K562 (cell line): Measurements from ENCODE around the gene WDR17. TPM values are rescaled to one million over a fixed set of nuclear protein-coding genes. Genes with fewer than 3 reads are reported as not detected.

Source experiments
- ATAC-seq: fragments of 200-7000 bp; cut with Tn5 transposase; 3 replicates; pipeline ENCODE4 v1.9.1; 2020; ENCODE audit warnings: moderate library complexity
- BruUV-seq: library from RNA; stranded (reverse); fragments of 400-500 nt; replicated peaks from 2 replicates; lab custom pipeline; 2021; lab: Mats Ljungman, UMichigan
- CTCF ChIA-PET: fragments of 300-600 bp; formaldehyde crosslinking; extraction: SDS; loops from one replicate; lab custom pipeline; 2021; ENCODE audit warnings: low intra/inter-chr PET ratio; lab: Yijun Ruan, JAX
- POLR2A ChIA-PET: fragments of 300-600, 350-650 bp; sonication (Branson Sonifier 250); formaldehyde crosslinking; extraction: SDS; loops from one replicate; lab custom pipeline; 2021; ENCODE audit warnings: antibody characterized with exemption, inconsistent platforms; lab: Yijun Ruan, JAX
- DNase-seq, 4 experiments: peaks; one replicate each; pipeline versions ENCODE4 v3.0.0 to v3.0.0-alpha.2; 2011 to 2018; ENCODE audit warnings: low spot score in 3 of 4, mixed read lengths in 3 of 4; ENCODE audit errors: extremely low read depth in 1 of 4
- FAIRE-seq: peaks from 2 replicates; lab custom pipeline; 2011; peaks lifted over from hg19 to GRCh38; lab: Jason Lieb, UNC
- H2AFZ ChIP-seq: 2 replicates; pipeline ENCODE4 v1.6.0; 2011; ENCODE audit warnings: low read depth, low read length, control low read depth, inconsistent platforms
- H3K27ac ChIP-seq: fragments of 200-600 bp; 3 replicates; pipeline ENCODE4 v1.8.0; 2011; ENCODE audit warnings: low read depth, mild to moderate bottlenecking, control low read depth, inconsistent platforms, low read length, moderate library complexity, mixed read lengths; ENCODE audit errors: extremely low read depth
- H3K27me3 ChIP-seq, 2 experiments: fragments of 300-600 bp in 1 of 2; 2 replicates in 1 of 2; 3 replicates in 1 of 2; pipeline versions ENCODE4 v1.6.0 to v1.8.0; 2011; ENCODE audit warnings: inconsistent platforms in 2 of 2, low read length in 2 of 2, mild to moderate bottlenecking in 1 of 2, mixed read lengths in 1 of 2, moderate library complexity in 1 of 2; ENCODE audit not compliant: control insufficient read depth in 2 of 2, insufficient read depth in 2 of 2
- H3K36me3 ChIP-seq: fragments of 300-600 bp; 3 replicates; pipeline ENCODE4 v1.8.0; 2011; ENCODE audit warnings: mild to moderate bottlenecking, low read length, inconsistent platforms; ENCODE audit not compliant: control insufficient read depth, insufficient read depth
- H3K4me1 ChIP-seq, 2 experiments: fragments of 200-600 bp in 1 of 2; replicated peaks in 1 of 2; 2 replicates in 1 of 2; 3 replicates in 1 of 2; pipeline versions ENCODE4 v1.5.1 to v1.8.0; 2011; ENCODE audit warnings: inconsistent platforms in 2 of 2, low read length in 2 of 2, mild to moderate bottlenecking in 1 of 2, mixed read lengths in 1 of 2, moderate library complexity in 1 of 2; ENCODE audit not compliant: control insufficient read depth in 2 of 2, insufficient read depth in 2 of 2
- H3K4me2 ChIP-seq: 2 replicates; pipeline ENCODE4 v1.6.1; 2011; ENCODE audit warnings: low read length, control low read depth, inconsistent platforms, mixed read lengths; ENCODE audit not compliant: insufficient read depth
- H3K4me3 ChIP-seq: fragments of 200-600 bp; sonication (generic), shearing (Covaris generic); 2 replicates; pipeline ENCODE4 v1.5.1; 2016; ENCODE audit warnings: control low read depth, inconsistent platforms
- H3K79me2 ChIP-seq: fragments of 200-600 bp; 3 replicates; pipeline ENCODE4 v1.8.0; 2011; ENCODE audit warnings: low read length, inconsistent platforms; ENCODE audit not compliant: control insufficient read depth, insufficient read depth
- H3K9ac ChIP-seq, 2 experiments: 2 replicates each; pipeline versions ENCODE4 v1.6.0 to v1.6.1; 2011; ENCODE audit warnings: low read depth in 2 of 2, low read length in 2 of 2, control low read depth in 1 of 2, inconsistent platforms in 1 of 2, mild to moderate bottlenecking in 1 of 2, mixed read lengths in 1 of 2; ENCODE audit not compliant: insufficient read depth in 1 of 2
- H3K9me1 ChIP-seq: one replicate; pipeline ENCODE4 v1.6.0; 2011; ENCODE audit warnings: inconsistent platforms, mild to moderate bottlenecking, low read length, moderate library complexity; ENCODE audit not compliant: control insufficient read depth, insufficient read depth
- H3K9me3 ChIP-seq: replicated peaks from 2 replicates; pipeline ENCODE4 v1.5.1; 2011; ENCODE audit warnings: low read depth, low read length, inconsistent platforms; ENCODE audit not compliant: control insufficient read depth, insufficient read depth
- H4K20me1 ChIP-seq: replicated peaks from 2 replicates; pipeline ENCODE4 v1.6.1; 2011; ENCODE audit warnings: low read length, inconsistent platforms, mixed read lengths; ENCODE audit not compliant: control insufficient read depth, insufficient read depth
- FOXJ2 ChIP-seq: fragments of 200-800 bp; sonication (Bioruptor generic); IDR thresholded peaks from 2 replicates; pipeline ENCODE4 v1.6.1; 2016; ENCODE audit warnings: missing genetic modification characterization, missing compliant biosample characterization
- GTF2A2 ChIP-seq: IDR thresholded peaks from 2 replicates; pipeline ENCODE4 v1.6.1; 2016; ENCODE audit warnings: mild to moderate bottlenecking, missing genetic modification characterization, missing compliant biosample characterization
- NCOA4 ChIP-seq: fragments of 450-650 bp; IDR thresholded peaks from 2 replicates; pipeline ENCODE4 v1.6.1; 2018; ENCODE audit warnings: mild to moderate bottlenecking; ENCODE audit not compliant: partially characterized antibody
- NR4A1 ChIP-seq, 2 experiments: fragments of 250-450 bp in 1 of 2; fragments of 450-650 bp in 1 of 2; sonication (Bioruptor Pico) in 1 of 2; IDR thresholded peaks; 2 replicates each; pipeline versions ENCODE4 v1.4.0 to v1.6.1; 2016 to 2020; ENCODE audit warnings: mild to moderate bottlenecking in 2 of 2, missing compliant biosample characterization in 1 of 2, missing genetic modification characterization in 1 of 2, moderate library complexity in 1 of 2
- PHB2 ChIP-seq: fragments of 450-650 bp; IDR thresholded peaks from 2 replicates; pipeline ENCODE4 v1.6.1; 2017; ENCODE audit warnings: low read depth
- RB1 ChIP-seq: fragments of 450-650 bp; IDR thresholded peaks from 2 replicates; pipeline ENCODE4 v1.6.1; 2017; ENCODE audit warnings: low read depth, mild to moderate bottlenecking
- RHOXF2B ChIP-seq: fragments of 250-450 bp; sonication (Bioruptor Pico); conservative IDR thresholded peaks from 2 replicates; pipeline ENCODE4 v1.5.1; 2021
- SNIP1 ChIP-seq: fragments of 450-650 bp; IDR thresholded peaks from 2 replicates; pipeline ENCODE4 v1.7.1; 2017; ENCODE audit warnings: low read depth, mild to moderate bottlenecking
- ZNF121 ChIP-seq: sonication (generic); formaldehyde crosslinking; conservative IDR thresholded peaks from 2 replicates; pipeline ENCODE4 v1.8.0; 2022; ENCODE audit warnings: missing genetic modification reagents
- ZNF75A ChIP-seq: fragments of 450-650 bp; formaldehyde crosslinking; IDR thresholded peaks from 2 replicates; pipeline ENCODE4 v1.4.0; 2020; ENCODE audit warnings: mild to moderate bottlenecking
- WGBS: fragments of 100-300 bp; shearing (Covaris generic); methylation state at CpG from one replicate; pipeline ENCODE4 v1.1.6; 2016; ENCODE audit warnings: low coverage, mixed read lengths; ENCODE audit not compliant: insufficient coverage; ENCODE audit errors: missing lambda C conversion rate; 5-methylcytosine and 5-hydroxymethylcytosine counted together
- in situ Hi-C: fragments of 300-500 bp; cut with MboI; formaldehyde crosslinking; loops from 4 replicates; pipeline ENCODE4 v1.15.0; 2018; ENCODE audit warnings: inconsistent platforms, mixed read lengths
- intact Hi-C: fragments of 100-400 bp; cut with micrococcal nuclease; formaldehyde crosslinking; loops from 2 replicates; pipeline ENCODE4 v1.14.2; 2022
- polyA plus RNA-seq, 8 experiments: library from polyadenylated mRNA; depleted of rRNA in 4 of 8; stranded (reverse) in 5 of 8; unstranded in 3 of 8; fragments of >200 nt; fragmentation: Nextera tagmentation in 2 of 8; fragmentation: Illumina TruSeq in 1 of 8; extraction: Ambion mirVana in 2 of 8; extraction: Trizol in 1 of 8; gene quantifications; 2 replicates each; pipeline versions ENCODE4 v1.2.1 to v1.2.3, GENCODE V29; 2011 to 2014; ENCODE audit warnings: inconsistent platforms in 1 of 8, missing spikeins in 1 of 8
- total RNA-seq, 7 experiments: library from RNA; depleted of rRNA in 6 of 7; stranded (reverse); fragments of >200 nt in 6 of 7; fragmentation: Illumina TruSeq in 2 of 7; extraction: Trizol in 2 of 7; gene quantifications; 2 replicates each; pipeline versions ENCODE4 v1.2.1 to v1.2.3, GENCODE V29; 2011 to 2021; ENCODE audit warnings: low replicate concordance in 1 of 7

Gene WDR17
- total and polyA plus RNA-seq, 9 of the 15 experiments (the other 6 are each of a cell fraction or from before 2014, with no cell fraction given): 0.04 to 0.07 TPM; not detected in 7

GRCh38 chr4:176187624-176188023 is 122.0 kb downstream of the WDR17 start:
- DNase-seq: no peak
- no TSS peak for BruUV-seq
- Histone ChIP-seq H4K20me1 (no peaks in the 10 kb centered on the region), H3K27ac (no peak overlapping the region), H3K27me3 (no peaks in the 10 kb centered on the region), H3K4me2 (no peak overlapping the region), H3K36me3 (no peaks in the 10 kb centered on the region), H3K79me2 (no peaks in the 10 kb centered on the region), H3K9me3 (no peaks in the 10 kb centered on the region), H3K9ac (no peak overlapping the region), H3K4me3 (no peak overlapping the region), H3K4me1 (no peaks in the 10 kb centered on the region), H3K9me1 (no peaks in the 10 kb centered on the region), H2AFZ (no peak overlapping the region)
- 0% methylated on average over 2 of the region's 2 CpGs for WGBS
- ChIA-PET CTCF (no interaction called here), POLR2A (no interaction called here)
- FAIRE-seq: no peak
- intact Hi-C loops: no loop called here
- in situ Hi-C loops: no loop called here
- TF ChIP-seq ZNF75A (CRISPR knock-in tag) (no peak), ZNF121 (no peak), NR4A1 (CRISPR knock-in tag; IDR thresholded peaks at IDR 0.05) (no peak), NR4A1 (tag; IDR thresholded peaks at IDR 0.05) (no peak), FOXJ2 (tag) (no peak), SNIP1 (no peak), PHB2 (no peak), RB1 (no peak), NCOA4 (no peak), GTF2A2 (tag) (no peak), RHOXF2B (no peak)
- ATAC-seq: no peak
